Thyroid gland (tissue), 4 donors: ENCODE results near the gene CYSTM1.

Experiments used
- POLR2A ChIP-seq, 2 donors: fragments of 450-650 bp; IDR thresholded peaks; one replicate each; pipeline ENCODE4 v1.6.1; 2017; ENCODE audit warnings: antibody characterized with exemption in 2 of 2, mild to moderate bottlenecking in 2 of 2, moderate library complexity in 1 of 2
- TF ChIP-seq, protein P1 (sequence below), 6 experiments: fragments of 200-600 bp in 3 of 6; fragments of 450-650 bp in 3 of 6; sonication (generic) in 3 of 6; IDR thresholded peaks; one replicate each; pipeline ENCODE4 v1.5.1; 2016 to 2019; ENCODE audit warnings: antibody characterized with exemption in 6 of 6, mild to moderate bottlenecking in 2 of 6, inconsistent platforms in 1 of 6, moderate library complexity in 1 of 6

GRCh38 chr5:140230373-140230772 is 55.4 kb downstream of the CYSTM1 start:
- TF ChIP-seq, protein P1, sequence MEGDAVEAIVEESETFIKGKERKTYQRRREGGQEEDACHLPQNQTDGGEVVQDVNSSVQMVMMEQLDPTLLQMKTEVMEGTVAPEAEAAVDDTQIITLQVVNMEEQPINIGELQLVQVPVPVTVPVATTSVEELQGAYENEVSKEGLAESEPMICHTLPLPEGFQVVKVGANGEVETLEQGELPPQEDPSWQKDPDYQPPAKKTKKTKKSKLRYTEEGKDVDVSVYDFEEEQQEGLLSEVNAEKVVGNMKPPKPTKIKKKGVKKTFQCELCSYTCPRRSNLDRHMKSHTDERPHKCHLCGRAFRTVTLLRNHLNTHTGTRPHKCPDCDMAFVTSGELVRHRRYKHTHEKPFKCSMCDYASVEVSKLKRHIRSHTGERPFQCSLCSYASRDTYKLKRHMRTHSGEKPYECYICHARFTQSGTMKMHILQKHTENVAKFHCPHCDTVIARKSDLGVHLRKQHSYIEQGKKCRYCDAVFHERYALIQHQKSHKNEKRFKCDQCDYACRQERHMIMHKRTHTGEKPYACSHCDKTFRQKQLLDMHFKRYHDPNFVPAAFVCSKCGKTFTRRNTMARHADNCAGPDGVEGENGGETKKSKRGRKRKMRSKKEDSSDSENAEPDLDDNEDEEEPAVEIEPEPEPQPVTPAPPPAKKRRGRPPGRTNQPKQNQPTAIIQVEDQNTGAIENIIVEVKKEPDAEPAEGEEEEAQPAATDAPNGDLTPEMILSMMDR (IDR thresholded peaks at IDR 0.05) = no peak
- no peak for TF ChIP-seq POLR2A (IDR thresholded peaks at IDR 0.05)
